SK-N-SH (cell line): ENCODE results near the gene METTL21C. TPM values are rescaled to one million over a fixed set of nuclear protein-coding genes. Genes with fewer than 3 reads are reported as not detected.

ENCODE experiments used
- CTCF ChIA-PET: fragments of 300-600, 350-600 bp; formaldehyde crosslinking; extraction: SDS; loops from one replicate; lab custom pipeline; 2021; lab: Yijun Ruan, JAX
- POLR2A ChIA-PET: fragments of 350-600 bp; sonication (Branson Sonifier 250); formaldehyde crosslinking; extraction: SDS; loops from one replicate; lab custom pipeline; 2020; ENCODE audit warnings: antibody characterized with exemption, inconsistent platforms; lab: Yijun Ruan, JAX
- DNase-seq: peaks from one replicate; pipeline ENCODE4 v3.0.0; 2012
- H2AFZ ChIP-seq: fragments of 200-600 bp; sonication (generic); 2 replicates; pipeline ENCODE4 v1.8.1; 2016; ENCODE audit warnings: antibody characterized with exemption, mild to moderate bottlenecking, low read depth
- H3F3A ChIP-seq: fragments of 200-600 bp; sonication (generic); replicated peaks from 2 replicates; pipeline ENCODE3; 2016; ENCODE audit warnings: antibody characterized with exemption, mild to moderate bottlenecking; ENCODE audit not compliant: insufficient read depth
- H3K27ac ChIP-seq, 2 experiments: fragments of 200-500 bp in 1 of 2; fragments of 200-600 bp in 1 of 2; sonication (Bioruptor generic) in 1 of 2; sonication (generic), shearing (Covaris generic) in 1 of 2; 2 replicates each; pipeline versions ENCODE4 v1.5.1 to v1.6.1; 2014 to 2016; ENCODE audit warnings: low read depth in 2 of 2, inconsistent platforms in 1 of 2, low read length in 1 of 2, mild to moderate bottlenecking in 1 of 2, mixed read lengths in 1 of 2
- H3K27me3 ChIP-seq: fragments of 200-600 bp; sonication (generic), shearing (Covaris generic); 2 replicates; pipeline ENCODE4 v1.6.1; 2016; ENCODE audit warnings: mixed run types; ENCODE audit not compliant: insufficient read depth
- H3K36me3 ChIP-seq, 2 experiments: fragments of 200-500 bp in 1 of 2; fragments of 200-600 bp in 1 of 2; sonication (Bioruptor generic) in 1 of 2; sonication (generic) in 1 of 2; replicated peaks in 1 of 2; 2 replicates each; pipeline versions ENCODE3 to v1.5.1; 2014 to 2016; ENCODE audit warnings: low read length in 1 of 2, mild to moderate bottlenecking in 1 of 2; ENCODE audit not compliant: insufficient read depth in 2 of 2, control insufficient read depth in 1 of 2
- H3K4me1 ChIP-seq, 2 experiments: fragments of 200-500 bp in 1 of 2; fragments of 200-600 bp in 1 of 2; sonication (Bioruptor generic) in 1 of 2; sonication (generic), shearing (Covaris generic) in 1 of 2; 2 replicates each; pipeline versions ENCODE4 v1.5.1 to v1.6.1; 2014 to 2016; ENCODE audit warnings: low read depth in 1 of 2, low read length in 1 of 2, mixed run types in 1 of 2; ENCODE audit not compliant: insufficient read depth in 2 of 2, control insufficient read depth in 1 of 2
- H3K4me2 ChIP-seq: fragments of 200-600 bp; sonication (generic), shearing (Covaris generic); 2 replicates; pipeline ENCODE4 v1.6.1; 2017; ENCODE audit warnings: mixed run types
- H3K4me3 ChIP-seq, 2 experiments: fragments of 200-500 bp in 1 of 2; fragments of 200-600 bp in 1 of 2; sonication (Bioruptor generic) in 1 of 2; sonication (generic), shearing (Covaris generic) in 1 of 2; 2 replicates each; pipeline versions ENCODE4 v1.5.1 to v1.8.1; 2014 to 2016; ENCODE audit warnings: low read depth in 2 of 2, inconsistent platforms in 1 of 2, low read length in 1 of 2, mild to moderate bottlenecking in 1 of 2, mixed read lengths in 1 of 2, moderate library complexity in 1 of 2
- H3K79me2 ChIP-seq: fragments of 200-600 bp; sonication (generic); 2 replicates; pipeline ENCODE4 v1.8.1; 2017; ENCODE audit warnings: mild to moderate bottlenecking; ENCODE audit not compliant: insufficient read depth
- H3K9ac ChIP-seq: fragments of 200-600 bp; sonication (generic); 2 replicates; pipeline ENCODE4 v1.6.1; 2017; ENCODE audit warnings: mixed run types
- H3K9me2 ChIP-seq: fragments of 200-600 bp; sonication (generic); 2 replicates; pipeline ENCODE4 v1.6.1; 2017; ENCODE audit warnings: mixed run types
- H3K9me3 ChIP-seq: fragments of 200-600 bp; sonication (generic); 2 replicates; pipeline ENCODE4 v1.6.1; 2017; ENCODE audit warnings: mixed run types, mild to moderate bottlenecking, moderate library complexity
- H4K20me1 ChIP-seq: fragments of 200-600 bp; sonication (generic); 2 replicates; pipeline ENCODE4 v1.6.1; 2017; ENCODE audit warnings: mild to moderate bottlenecking, mixed run types; ENCODE audit not compliant: insufficient read depth
- CTCF ChIP-seq: fragments of 200-600 bp; sonication (generic); IDR thresholded peaks from 2 replicates; pipeline ENCODE4 v1.6.1; 2017; ENCODE audit warnings: antibody characterized with exemption, mild to moderate bottlenecking, moderate library complexity
- FOSL2 ChIP-seq: IDR thresholded peaks from 2 replicates; pipeline ENCODE4 v1.4.0; 2012; ENCODE audit warnings: low read depth, mild to moderate bottlenecking, moderate library complexity, borderline replicate concordance
- FOXJ3 ChIP-seq: sonication (generic); formaldehyde crosslinking; IDR thresholded peaks from 2 replicates; pipeline ENCODE4 v1.5.1; 2020; ENCODE audit warnings: mild to moderate bottlenecking, missing genetic modification reagents
- FOXM1 ChIP-seq: IDR thresholded peaks from 2 replicates; pipeline ENCODE4 v1.4.0; 2012; ENCODE audit warnings: low read depth, mild to moderate bottlenecking
- GABPA ChIP-seq: IDR thresholded peaks from 2 replicates; pipeline ENCODE4 v1.4.0; 2012; ENCODE audit warnings: low read depth, mild to moderate bottlenecking
- GATA2 ChIP-seq: sonication (generic); formaldehyde crosslinking; IDR thresholded peaks from 2 replicates; pipeline ENCODE4 v1.5.0; 2020; ENCODE audit warnings: mild to moderate bottlenecking, missing genetic modification reagents
- JUND ChIP-seq: IDR thresholded peaks from 2 replicates; pipeline ENCODE4 v1.4.0; 2012
- NRF1 ChIP-seq: IDR thresholded peaks from 2 replicates; pipeline ENCODE4 v1.6.1; 2012; ENCODE audit warnings: low read depth, mild to moderate bottlenecking, low read length
- PBX3 ChIP-seq: IDR thresholded peaks from 2 replicates; pipeline ENCODE4; 2012
- REST ChIP-seq: IDR thresholded peaks from 2 replicates; pipeline ENCODE4 v1.6.1; 2012; ENCODE audit warnings: mild to moderate bottlenecking, low read depth, low read length, moderate library complexity
- RFX5 ChIP-seq: IDR thresholded peaks from 2 replicates; pipeline ENCODE4 v1.6.1; 2012; ENCODE audit warnings: mild to moderate bottlenecking, improper control_type of control experiment, low read length
- RXRA ChIP-seq: IDR thresholded peaks from 2 replicates; pipeline ENCODE4 v1.4.0; 2012; ENCODE audit warnings: low read depth, mild to moderate bottlenecking, borderline replicate concordance
- SMC3 ChIP-seq: IDR thresholded peaks from 2 replicates; pipeline ENCODE4 v1.6.1; 2012; ENCODE audit warnings: low read depth, low read length, improper control_type of control experiment
- TAF1 ChIP-seq: IDR thresholded peaks from 2 replicates; pipeline ENCODE4 v1.6.1; 2012; ENCODE audit warnings: low read depth, mild to moderate bottlenecking, low read length, moderate library complexity, borderline replicate concordance
- TCF12 ChIP-seq: IDR thresholded peaks from 2 replicates; pipeline ENCODE4 v1.4.0; 2012
- TEAD4 ChIP-seq: IDR thresholded peaks from 2 replicates; pipeline ENCODE4 v1.4.0; 2012; ENCODE audit warnings: mild to moderate bottlenecking, borderline replicate concordance; ENCODE audit not compliant: insufficient read depth
- USF1 ChIP-seq: IDR thresholded peaks from 2 replicates; pipeline ENCODE4 v1.4.0; 2012; ENCODE audit warnings: low read depth, borderline replicate concordance
- USF2 ChIP-seq: fragments of 150-350 bp; IDR thresholded peaks from 2 replicates; pipeline ENCODE4 v1.6.1; 2017; ENCODE audit warnings: antibody characterized with exemption, low read length, low read depth, borderline replicate concordance
- YY1 ChIP-seq: IDR thresholded peaks from 2 replicates; pipeline ENCODE4 v1.4.0; 2012; ENCODE audit warnings: low read depth, mild to moderate bottlenecking
- WGBS: methylation state at CpG from one replicate; pipeline ENCODE4 v1.1.6; 2017; ENCODE audit warnings: low lambda C conversion rate; 5-methylcytosine and 5-hydroxymethylcytosine counted together
- polyA plus RNA-seq, 3 experiments: library from polyadenylated mRNA; depleted of rRNA; stranded (reverse); fragments of >200 nt; gene quantifications; 2 replicates each; pipeline ENCODE4 v1.2.3, GENCODE V29; 2012

The METTL21C gene
- polyA plus RNA-seq, 1 of the 3 experiments (the other 2 are of a cell fraction): not detected

GRCh38 chr13:102708211-102708610 is 13.4 kb upstream of the METTL21C start:
- H3K4me3 ChIP-seq: no peak overlapping the region
- DNase-seq: no peak
- no peaks in the 10 kb centered on the region for H3K36me3 ChIP-seq
- H3K9me3 ChIP-seq: no peaks in the 10 kb centered on the region
- ChIA-PET POLR2A (no interaction called here), CTCF (interaction anchor here (0.6 to 1.5 kb wide), 3 partner anchors 17 to 112 kb away, joined by 3 to 4 read pairs (median 3); no protein-coding TSS in a partner anchor)
- WGBS: 44% methylated on average over 2 of the region's 2 CpGs
- peaks cover 16% of the 10 kb centered on the region for H3F3A ChIP-seq
- H3K4me2 ChIP-seq: 0 out of 2 replicates have a peak overlapping the region, but pooled peaks have one; percentile 39
- H2AFZ ChIP-seq: no peak overlapping the region
- H3K4me1 ChIP-seq: peaks cover 13 to 21% of the 10 kb centered on the region in 2 experiments
- H3K9ac ChIP-seq: no peak overlapping the region
- H4K20me1 ChIP-seq: no peaks in the 10 kb centered on the region
- no peaks in the 10 kb centered on the region for H3K27me3 ChIP-seq
- no peaks in the 10 kb centered on the region for H3K9me2 ChIP-seq
- peak overlapping the region; percentile 18 to 47; a peak in 3 of 4 replicates for H3K27ac ChIP-seq
- H3K79me2 ChIP-seq: no peaks in the 10 kb centered on the region
- no peak for TF ChIP-seq TCF12
- TF ChIP-seq RFX5: no peak
- no peak for TF ChIP-seq YY1
- TF ChIP-seq CTCF: no peak
- TF ChIP-seq REST: no peak
- TF ChIP-seq USF1: no peak
- no peak for TF ChIP-seq FOSL2
- TF ChIP-seq PBX3: no peak
- TF ChIP-seq RXRA: no peak
- no peak for TF ChIP-seq JUND
- no peak for TF ChIP-seq NRF1
- TF ChIP-seq GABPA: no peak
- TF ChIP-seq GATA2 (CRISPR knock-in tag): no peak
- no peak for TF ChIP-seq TEAD4
- no peak for TF ChIP-seq USF2
- no peak for TF ChIP-seq FOXJ3
- TF ChIP-seq TAF1: no peak
- TF ChIP-seq FOXM1: no peak
- TF ChIP-seq SMC3: no peak
